Vein endothelial cell (primary cell): Measurements from ENCODE around the gene CMA1. TPM values are rescaled to one million over a fixed set of nuclear protein-coding genes. Genes with fewer than 3 reads are reported as not detected.

ENCODE experiments used
- total RNA-seq: library from RNA; depleted of rRNA; stranded (reverse); fragments of >200 nt; gene quantifications from 2 replicates; pipeline ENCODE4 v1.2.3, GENCODE V29; 2012

CMA1 gene, protein sequence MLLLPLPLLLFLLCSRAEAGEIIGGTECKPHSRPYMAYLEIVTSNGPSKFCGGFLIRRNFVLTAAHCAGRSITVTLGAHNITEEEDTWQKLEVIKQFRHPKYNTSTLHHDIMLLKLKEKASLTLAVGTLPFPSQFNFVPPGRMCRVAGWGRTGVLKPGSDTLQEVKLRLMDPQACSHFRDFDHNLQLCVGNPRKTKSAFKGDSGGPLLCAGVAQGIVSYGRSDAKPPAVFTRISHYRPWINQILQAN
- total RNA-seq: not detected in 2 replicates

DNA sequence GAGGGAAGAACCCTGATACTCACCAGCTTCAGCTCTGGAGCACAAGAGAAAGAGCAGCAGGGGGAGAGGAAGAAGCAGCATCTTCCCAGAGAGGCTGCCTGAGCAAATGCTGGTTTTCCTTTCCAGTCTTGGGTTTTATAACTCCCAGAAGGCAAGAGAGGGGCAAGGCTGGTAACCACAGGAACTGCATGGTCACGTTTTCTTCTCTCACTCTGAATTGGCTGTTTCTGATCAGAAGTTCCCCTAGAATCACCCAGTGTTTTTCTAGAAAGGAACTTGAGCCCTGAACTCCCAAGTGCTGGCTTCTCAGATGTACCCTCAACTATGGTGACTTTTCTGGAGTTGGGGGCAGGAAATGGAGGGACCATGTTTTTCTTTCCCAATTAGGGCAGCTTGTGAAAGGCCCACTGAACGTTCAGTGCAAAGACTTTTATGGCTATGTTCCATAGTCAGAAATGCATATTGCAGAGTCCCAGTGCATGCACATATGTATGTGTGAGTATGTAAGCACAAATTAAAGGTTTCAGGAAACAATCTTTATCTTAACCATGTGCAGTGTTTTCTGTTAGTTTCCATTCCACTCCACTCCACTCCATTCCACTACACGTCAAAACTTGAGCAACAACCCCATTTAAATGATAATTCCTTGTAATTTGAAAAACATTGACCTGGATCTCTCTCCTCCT, at the start of gene CMA1:
Gene CMA1, minus strand, starts transcription at position 111 of the 686 bp plus-strand sequence. Its CDS starts 30 bp downstream, at position 81.

Other genes starting within 250 kb of the CMA1 start
- 0.98 and 1.8 TPM in 2 replicates for gene TGM1, start 245.1 kb downstream of the CMA1 start, total RNA-seq
- gene RABGGTA, start 236.7 kb downstream of the CMA1 start, total RNA-seq: 35.1 and 45.1 TPM in 2 replicates
- 12.4 and 21.6 TPM in 2 replicates for gene DHRS1, start 208.5 kb downstream of the CMA1 start, total RNA-seq
- 32.3 and 34.9 TPM in 2 replicates for gene NOP9, start 208.4 kb downstream of the CMA1 start, total RNA-seq
- gene CIDEB, start 200.3 kb downstream of the CMA1 start, total RNA-seq: 1.6 and 3.0 TPM in 2 replicates
- gene LTB4R2, start 198.1 kb downstream of the CMA1 start, total RNA-seq: 6.5 and 10.6 TPM in 2 replicates
- gene LTB4R, start 196.8 kb downstream of the CMA1 start, total RNA-seq: 2.9 and 3.2 TPM in 2 replicates
- gene ADCY4, start 173.2 kb downstream of the CMA1 start, total RNA-seq: 55.1 and 90.2 TPM in 2 replicates
- gene RIPK3, start 168.3 kb downstream of the CMA1 start, total RNA-seq: 4.2 and 4.9 TPM in 2 replicates
- 11.4 and 20.0 TPM in 2 replicates for gene NFATC4, start 140.1 kb downstream of the CMA1 start, total RNA-seq
- 14.6 and 28.7 TPM in 2 replicates for gene NYNRIN, start 109.3 kb downstream of the CMA1 start, total RNA-seq
- gene CBLN3, start 78.6 kb downstream of the CMA1 start, total RNA-seq: 1.2 and 1.3 TPM in 2 replicates
- gene KHNYN, start 78.3 kb downstream of the CMA1 start, total RNA-seq: 46.6 and 61.7 TPM in 2 replicates
- 15.0 and 15.8 TPM in 2 replicates for gene SDR39U1, start 65.5 kb downstream of the CMA1 start, total RNA-seq
- not detected in 2 replicates for gene CTSG, start 68.0 kb upstream of the CMA1 start, total RNA-seq
- gene GZMH, start 101.4 kb upstream of the CMA1 start, total RNA-seq: not detected in 2 replicates
- not detected in 2 replicates for gene GZMB, start 125.9 kb upstream of the CMA1 start, total RNA-seq